ENCODE data around the gene SRL. TPM values are rescaled to one million over a fixed set of nuclear protein-coding genes. Genes with fewer than 3 reads are reported as not detected.

SRL gene
- polyA plus RNA-seq, 3 donors: not detected

DNA sequence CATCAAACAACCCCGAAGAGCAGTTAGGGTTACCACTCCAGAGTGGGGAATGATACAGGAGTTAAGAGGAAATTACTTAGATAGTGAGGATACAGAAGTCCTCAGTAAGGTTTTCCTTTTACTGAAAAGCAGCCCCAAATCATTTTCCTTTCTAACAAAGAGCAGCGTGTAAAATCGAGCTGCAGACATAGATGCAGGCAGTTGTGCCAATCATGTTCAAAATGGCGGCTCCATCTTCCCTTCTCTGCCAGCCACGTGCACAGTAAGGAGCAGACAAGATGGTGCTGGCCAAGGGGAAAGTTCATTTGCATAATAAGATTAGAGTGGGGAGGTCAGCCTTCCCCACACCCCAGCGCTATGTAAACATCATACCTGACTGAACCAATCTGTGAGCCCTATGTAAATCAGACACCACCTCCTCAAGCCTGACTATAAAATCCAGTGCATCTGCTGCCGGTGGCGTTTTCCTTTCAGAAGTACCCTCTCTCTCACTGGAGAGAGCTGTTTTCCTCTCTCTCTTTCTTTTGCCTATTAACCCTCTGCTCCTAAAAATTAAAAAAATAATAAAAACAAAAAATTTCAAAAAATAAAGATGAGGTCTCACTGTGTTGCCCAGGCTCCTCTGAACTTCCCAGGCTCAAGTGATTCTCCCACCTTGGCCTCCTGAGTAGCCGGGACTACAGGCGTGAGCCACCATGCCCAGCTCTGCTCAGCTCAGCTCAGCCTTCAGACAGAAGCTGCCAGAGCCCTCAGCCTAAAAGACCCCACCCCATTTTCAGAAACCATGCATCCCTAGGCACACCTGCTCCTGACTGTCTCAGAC is 2.6 kb upstream of the SRL start:
- H2AFZ ChIP-seq (ENCODE audit: insufficient read depth, low read depth, low read length, poor library complexity, severe bottlenecking): no peak overlapping the region
- intact Hi-C loops (cut with micrococcal nuclease): loop anchor here in 1 of 2 donors (10.0 kb wide), 1 partner anchor 260 kb away; no protein-coding TSS in a partner anchor
- peak overlapping the region in 3 of 7 donors; percentile 38 to 60 (median 46) for H3K27ac Mint-ChIP-seq
- H3K27me3 Mint-ChIP-seq (ENCODE audit: low read depth in 3 of 3): peaks cover 2 to 14% (median 8%) of the 10 kb centered on the region in 3 donors
- no peaks in the 10 kb centered on the region for H3K4me1 ChIP-seq (ENCODE audit: control insufficient read depth in 1 of 2, insufficient read depth in 2 of 2, low read length in 2 of 2)
- no peak overlapping the region for H3K4me3 ChIP-seq (replicated peaks in 1 of 3; ENCODE audit: low read depth in 2 of 3, low read length in 3 of 3)
- H3K4me3 Mint-ChIP-seq: no peak overlapping the region
- TF ChIP-seq, protein P1, sequence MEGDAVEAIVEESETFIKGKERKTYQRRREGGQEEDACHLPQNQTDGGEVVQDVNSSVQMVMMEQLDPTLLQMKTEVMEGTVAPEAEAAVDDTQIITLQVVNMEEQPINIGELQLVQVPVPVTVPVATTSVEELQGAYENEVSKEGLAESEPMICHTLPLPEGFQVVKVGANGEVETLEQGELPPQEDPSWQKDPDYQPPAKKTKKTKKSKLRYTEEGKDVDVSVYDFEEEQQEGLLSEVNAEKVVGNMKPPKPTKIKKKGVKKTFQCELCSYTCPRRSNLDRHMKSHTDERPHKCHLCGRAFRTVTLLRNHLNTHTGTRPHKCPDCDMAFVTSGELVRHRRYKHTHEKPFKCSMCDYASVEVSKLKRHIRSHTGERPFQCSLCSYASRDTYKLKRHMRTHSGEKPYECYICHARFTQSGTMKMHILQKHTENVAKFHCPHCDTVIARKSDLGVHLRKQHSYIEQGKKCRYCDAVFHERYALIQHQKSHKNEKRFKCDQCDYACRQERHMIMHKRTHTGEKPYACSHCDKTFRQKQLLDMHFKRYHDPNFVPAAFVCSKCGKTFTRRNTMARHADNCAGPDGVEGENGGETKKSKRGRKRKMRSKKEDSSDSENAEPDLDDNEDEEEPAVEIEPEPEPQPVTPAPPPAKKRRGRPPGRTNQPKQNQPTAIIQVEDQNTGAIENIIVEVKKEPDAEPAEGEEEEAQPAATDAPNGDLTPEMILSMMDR (IDR thresholded peaks at IDR 0.05): no peak
- H3K27ac ChIP-seq (ENCODE audit: low read depth in 1 of 2, low read length in 2 of 2): no peak overlapping the region
- 100% methylated on average over 1 of the region's 10 CpGs for WGBS (ENCODE audit: insufficient coverage)
- no peaks in the 10 kb centered on the region for H3K36me3 Mint-ChIP-seq
- no peak overlapping the region for H3K4me2 ChIP-seq (replicated peaks; ENCODE audit: extremely low read depth, low read length, poor library complexity, severe bottlenecking)
- peaks cover 8% of the 10 kb centered on the region for H3K4me1 Mint-ChIP-seq
- H3K79me2 ChIP-seq (ENCODE audit: insufficient read depth, low read length): no peaks in the 10 kb centered on the region
- no peak for DNase-seq
- no peaks in the 10 kb centered on the region for H3K36me3 ChIP-seq (replicated peaks in 1 of 2; ENCODE audit: control insufficient read depth in 1 of 2, insufficient read depth in 2 of 2, low read length in 2 of 2)
- H3K27me3 ChIP-seq (ENCODE audit: control insufficient read depth in 2 of 2, insufficient read depth in 2 of 2, low read length in 2 of 2): no peaks in the 10 kb centered on the region
- peaks cover 0 to 3% (median 0%) of the 10 kb centered on the region in 7 donors for H3K9me3 Mint-ChIP-seq
- no peak overlapping the region for H3K9ac ChIP-seq (ENCODE audit: insufficient read depth, low read length, poor library complexity, severe bottlenecking)
- no peaks in the 10 kb centered on the region for H3K9me3 ChIP-seq (replicated peaks in 1 of 2; ENCODE audit: control insufficient read depth in 1 of 2, insufficient read depth in 1 of 2, low read length in 2 of 2)
- H4K20me1 ChIP-seq (ENCODE audit: insufficient read depth, low read length): no peaks in the 10 kb centered on the region

DNA sequence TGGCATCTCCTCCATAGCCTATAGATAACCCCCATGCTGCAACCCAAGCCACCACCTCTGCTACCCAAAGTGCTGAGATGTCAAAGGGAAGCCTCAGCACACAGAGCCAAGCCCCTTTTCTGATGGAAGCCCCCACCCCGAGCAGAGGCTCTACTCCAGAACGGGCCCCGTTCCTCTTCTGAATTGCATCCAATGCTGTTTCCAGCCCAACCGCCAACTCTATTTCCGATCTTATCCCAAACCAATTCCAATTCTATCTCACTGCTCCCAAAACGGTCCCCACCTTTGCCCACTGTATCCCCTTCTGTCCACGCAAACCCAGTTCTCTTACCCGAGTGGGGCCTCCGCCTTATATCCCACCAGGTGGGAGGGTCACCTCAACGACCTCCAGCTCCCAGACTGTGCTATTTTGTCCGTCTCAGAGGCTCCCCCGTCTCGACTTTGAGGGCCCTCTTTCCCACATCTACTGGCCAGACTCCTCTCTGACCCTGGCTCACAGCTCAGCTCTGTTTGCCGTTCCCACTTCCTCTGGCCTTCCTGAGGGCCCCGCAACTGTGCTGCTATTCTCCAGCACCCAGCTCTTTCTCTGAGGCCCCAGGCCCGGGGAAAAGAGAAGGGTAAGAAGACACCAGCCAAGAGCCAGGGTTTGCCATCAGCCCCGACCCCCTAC is 487 bp downstream of the SRL start:
- peak overlapping the region in 1 of 7 donors; percentile 60 for H3K27ac Mint-ChIP-seq

More for the DNA sequence above, 487 bp downstream of the SRL start:
- peaks cover 0 to 5% of the 10 kb centered on the region in 2 donors for H3K9me3 ChIP-seq (replicated peaks in 1 of 2; ENCODE audit: control insufficient read depth in 1 of 2, insufficient read depth in 1 of 2, low read length in 2 of 2)
- intact Hi-C loops (cut with micrococcal nuclease): loop anchor here in 1 of 2 donors (10.0 kb wide), 1 partner anchor 257 kb away; no protein-coding TSS in a partner anchor
- TF ChIP-seq, protein P1 (IDR thresholded peaks at IDR 0.05): no peak
- no peak overlapping the region for H3K9ac ChIP-seq (ENCODE audit: insufficient read depth, low read length, poor library complexity, severe bottlenecking)
- peaks cover 0 to 2% of the 10 kb centered on the region in 2 donors for H3K4me1 ChIP-seq (ENCODE audit: control insufficient read depth in 1 of 2, insufficient read depth in 2 of 2, low read length in 2 of 2)
- H3K4me3 ChIP-seq (replicated peaks in 1 of 3; ENCODE audit: low read depth in 2 of 3, low read length in 3 of 3): no peak overlapping the region
- DNase-seq: no peak
- H4K20me1 ChIP-seq (ENCODE audit: insufficient read depth, low read length): no peaks in the 10 kb centered on the region
- Mint-ChIP-seq H3K36me3 (no peaks in the 10 kb centered on the region), H3K27me3 (ENCODE audit: low read depth in 3 of 3) (peaks cover 4 to 13% (median 10%) of the 10 kb centered on the region in 3 donors), H3K9me3 (peaks cover 0 to 5% (median 0%) of the 10 kb centered on the region in 7 donors), H3K4me3 (no peak overlapping the region), H3K4me1 (peaks cover 18% of the 10 kb centered on the region)
- no peaks in the 10 kb centered on the region for H3K79me2 ChIP-seq (ENCODE audit: insufficient read depth, low read length)
- no peak overlapping the region for H3K27ac ChIP-seq (ENCODE audit: low read depth in 1 of 2, low read length in 2 of 2)
- H2AFZ ChIP-seq (ENCODE audit: insufficient read depth, low read depth, low read length, poor library complexity, severe bottlenecking): no peak overlapping the region
- H3K4me2 ChIP-seq (replicated peaks; ENCODE audit: extremely low read depth, low read length, poor library complexity, severe bottlenecking): no peak overlapping the region
- no peaks in the 10 kb centered on the region for H3K36me3 ChIP-seq (replicated peaks in 1 of 2; ENCODE audit: control insufficient read depth in 1 of 2, insufficient read depth in 2 of 2, low read length in 2 of 2)
- no peaks in the 10 kb centered on the region for H3K27me3 ChIP-seq (ENCODE audit: control insufficient read depth in 2 of 2, insufficient read depth in 2 of 2, low read length in 2 of 2)
- 85% methylated on average over 11 of the region's 17 CpGs for WGBS (ENCODE audit: insufficient coverage)
